ENCODE data around the gene SPATA32. TPM values are rescaled to one million over a fixed set of nuclear protein-coding genes. Genes with fewer than 3 reads are reported as not detected.
A peak's percentile ranks its signal among the peaks of the same experiment; 100 is the strongest.
"Not testable (repeated sequence)": the region's sequence is repeated elsewhere in the genome, so short reads cannot be mapped to it uniquely, and the experiment has no call there.

SPATA32 gene
- total RNA-seq, 2 experiments from 2014 or later = 0.21 to 0.25 TPM

DNA sequence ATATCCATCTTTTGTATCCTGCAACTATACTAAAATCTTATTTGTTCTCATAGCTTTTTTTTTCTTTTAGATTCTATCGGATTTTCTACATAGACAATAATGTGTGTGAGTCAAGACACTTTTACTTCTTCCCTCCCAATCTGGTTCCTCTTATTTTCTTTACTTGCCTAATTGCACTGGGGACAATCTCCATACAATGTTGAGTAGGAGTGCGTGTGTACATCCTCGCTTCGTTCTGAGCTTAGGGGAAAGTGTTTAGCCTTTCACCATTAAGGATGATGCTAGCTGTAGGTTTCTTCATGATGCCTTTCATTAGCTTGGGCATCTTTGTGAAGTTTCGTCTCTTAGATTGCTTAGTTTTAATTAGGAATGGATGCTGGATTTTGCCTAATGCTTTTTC is 2.9 kb downstream of the SPATA32 start:
- H3K4me3 Mint-ChIP-seq = no peak overlapping the region
- peaks cover 9% of the 10 kb centered on the region for H3K36me3 Mint-ChIP-seq (ENCODE audit: low read depth)
- H3K4me1 Mint-ChIP-seq = peaks cover 52% of the 10 kb centered on the region
- intact Hi-C loops (cut with DNase I, micrococcal nuclease) = no loop called here
- H3K9me3 Mint-ChIP-seq (ENCODE audit: low read depth) = no peaks in the 10 kb centered on the region
- ATAC-seq (no peak), DNase-seq (no peak)
- ChIA-PET CTCF (interaction anchor here (1.0 to 2.1 kb wide), 6 partner anchors 8 to 39 kb away, joined by 3 to 8 read pairs (median 6); no protein-coding TSS in a partner anchor), POLR2A (interaction anchor here (0.7 kb wide), 1 partner anchor 189 kb away, joined by 7 read pairs; no protein-coding TSS in a partner anchor)
- no peaks in the 10 kb centered on the region for H3K27me3 Mint-ChIP-seq
- H3K27ac Mint-ChIP-seq = no peak overlapping the region

GRCh38 chr17:45257115-45257514 is 4.8 kb downstream of the SPATA32 start:
- H3K4me3 Mint-ChIP-seq = no peak overlapping the region
- H3K9me3 Mint-ChIP-seq (ENCODE audit: low read depth) = no peaks in the 10 kb centered on the region
- POLR2A ChIA-PET = interaction anchor here (1.2 to 1.5 kb wide), 2 partner anchors 9 to 54 kb away, joined by 4 to 11 read pairs; no protein-coding TSS in a partner anchor
- DNase-seq = no peak
- H3K27ac Mint-ChIP-seq = peak overlapping the region; percentile 7
- intact Hi-C loops (cut with DNase I, micrococcal nuclease) = no loop called here
- CTCF ChIA-PET = interaction anchor here (0.9 to 3.1 kb wide), 6 partner anchors 8 to 40 kb away, joined by 3 to 21 read pairs (median 8); no protein-coding TSS in a partner anchor
- H3K36me3 Mint-ChIP-seq (ENCODE audit: low read depth) = peaks cover 3% of the 10 kb centered on the region
- peaks cover 59% of the 10 kb centered on the region for H3K4me1 Mint-ChIP-seq
- ATAC-seq = no peak
- no peaks in the 10 kb centered on the region for H3K27me3 Mint-ChIP-seq

DNA sequence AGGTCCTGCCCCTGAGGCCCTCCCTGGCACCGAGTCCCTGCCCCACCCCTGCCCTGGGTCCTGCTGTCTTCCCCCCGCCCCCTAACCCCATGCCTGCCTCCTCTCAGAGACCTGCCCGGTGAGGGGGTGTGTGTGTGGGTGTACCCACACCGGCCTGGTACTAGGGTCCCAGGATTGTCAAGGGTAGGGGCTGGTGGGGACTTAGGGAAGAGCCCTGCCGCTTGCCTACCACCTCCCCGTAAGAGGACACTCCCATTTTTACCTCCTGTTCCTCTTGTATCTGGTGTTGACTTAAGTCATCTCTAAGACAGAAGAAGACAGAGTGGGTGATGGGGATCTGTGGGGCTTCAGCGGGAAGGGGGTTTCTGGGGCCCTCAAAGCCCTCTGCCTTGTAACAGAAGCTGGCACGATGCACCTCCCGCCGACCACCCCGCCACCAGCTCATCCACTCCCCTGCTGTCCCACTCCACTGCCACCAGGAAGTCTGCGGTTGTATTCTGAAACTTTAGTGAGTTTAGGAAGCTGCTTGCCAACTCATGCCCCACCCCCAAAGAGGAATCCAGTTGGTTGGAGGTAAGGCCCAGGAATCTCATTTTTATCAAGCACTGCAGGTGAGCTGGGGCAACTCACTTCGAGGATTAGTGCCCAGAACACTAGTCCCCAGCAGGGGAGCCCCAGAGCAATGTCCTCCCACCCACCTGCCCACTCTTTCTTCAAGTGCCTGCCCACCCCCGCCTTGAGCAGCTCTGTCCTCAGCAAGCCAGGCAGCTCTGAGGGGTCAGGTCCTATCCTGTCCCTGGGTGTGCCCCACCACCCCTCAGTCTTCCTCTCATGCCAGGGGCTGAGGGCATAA is 5.6 kb downstream of the SPATA32 start:
- Mint-ChIP-seq H3K4me3 (no peak overlapping the region), H3K9me3 (ENCODE audit: low read depth) (no peaks in the 10 kb centered on the region), H3K36me3 (ENCODE audit: low read depth) (peaks cover 6% of the 10 kb centered on the region), H3K4me1 (peaks cover 57% of the 10 kb centered on the region), H3K27me3 (no peaks in the 10 kb centered on the region), H3K27ac (peak overlapping the region; percentile 43)
- CTCF ChIA-PET = interaction anchor here (0.7 to 3.1 kb wide), 17 partner anchors 9 to 484 kb away, joined by 3 to 21 read pairs (median 4); no protein-coding TSS in a partner anchor
- no peak for DNase-seq
- intact Hi-C loops (cut with DNase I, micrococcal nuclease) = no loop called here
- peak; percentile 56 for ATAC-seq
- POLR2A ChIA-PET = interaction anchor here (1.2 to 1.5 kb wide), 2 partner anchors 10 to 54 kb away, joined by 4 to 11 read pairs; no protein-coding TSS in a partner anchor

GRCh38 chr17:45255358-45255757 is 6.5 kb downstream of the SPATA32 start:
- POLR2A ChIA-PET = interaction anchor here (0.6 kb wide), 1 partner anchor 18 kb away, joined by 3 read pairs; no protein-coding TSS in a partner anchor
- intact Hi-C loops (cut with DNase I, micrococcal nuclease) = no loop called here
- CTCF ChIA-PET = interaction anchor here (0.6 to 3.1 kb wide), 13 partner anchors 11 to 1667 kb away, joined by 3 to 21 read pairs (median 4); no protein-coding TSS in a partner anchor
- ATAC-seq (no peak), DNase-seq (no peak)
- no peaks in the 10 kb centered on the region for H3K27me3 Mint-ChIP-seq
- peak overlapping the region; percentile 28 for H3K27ac Mint-ChIP-seq
- H3K9me3 Mint-ChIP-seq (ENCODE audit: low read depth) = no peaks in the 10 kb centered on the region
- peaks cover 11% of the 10 kb centered on the region for H3K36me3 Mint-ChIP-seq (ENCODE audit: low read depth)
- peaks cover 61% of the 10 kb centered on the region for H3K4me1 Mint-ChIP-seq
- no peak overlapping the region for H3K4me3 Mint-ChIP-seq

DNA sequence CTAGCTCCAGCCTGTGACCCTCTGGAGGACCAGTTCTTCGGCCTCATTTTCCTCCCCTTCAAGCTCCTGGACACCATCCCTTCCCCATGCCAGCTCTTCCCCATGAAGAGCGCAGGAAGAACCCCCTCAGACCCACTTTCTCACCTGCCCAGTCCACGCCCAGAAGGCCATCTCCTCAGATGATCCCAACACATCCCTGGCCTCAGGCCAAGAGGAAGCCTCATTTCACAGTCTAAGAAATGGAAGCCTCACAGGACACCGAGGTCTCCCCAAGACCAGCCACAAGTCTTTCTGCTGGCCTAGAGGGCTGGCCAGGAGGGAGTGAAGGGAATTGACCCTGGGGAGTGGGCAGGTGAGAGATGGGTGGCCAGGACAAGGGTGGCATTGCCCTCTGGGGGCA is 8.0 kb downstream of the SPATA32 start:
- intact Hi-C loops (cut with DNase I, micrococcal nuclease) = no loop called here
- H3K27ac Mint-ChIP-seq = peak overlapping the region; percentile 87
- ATAC-seq (no peak), DNase-seq (no peak)
- no peaks in the 10 kb centered on the region for H3K27me3 Mint-ChIP-seq
- CTCF ChIA-PET = interaction anchor here (0.6 to 3.1 kb wide), 5 partner anchors 17 to 1107 kb away, joined by 3 to 21 read pairs (median 5); no protein-coding TSS in a partner anchor
- POLR2A ChIA-PET = no interaction called here
- H3K36me3 Mint-ChIP-seq (ENCODE audit: low read depth) = peaks cover 21% of the 10 kb centered on the region
- peaks cover 72% of the 10 kb centered on the region for H3K4me1 Mint-ChIP-seq
- no peak overlapping the region for H3K4me3 Mint-ChIP-seq
- H3K9me3 Mint-ChIP-seq (ENCODE audit: low read depth) = no peaks in the 10 kb centered on the region

DNA sequence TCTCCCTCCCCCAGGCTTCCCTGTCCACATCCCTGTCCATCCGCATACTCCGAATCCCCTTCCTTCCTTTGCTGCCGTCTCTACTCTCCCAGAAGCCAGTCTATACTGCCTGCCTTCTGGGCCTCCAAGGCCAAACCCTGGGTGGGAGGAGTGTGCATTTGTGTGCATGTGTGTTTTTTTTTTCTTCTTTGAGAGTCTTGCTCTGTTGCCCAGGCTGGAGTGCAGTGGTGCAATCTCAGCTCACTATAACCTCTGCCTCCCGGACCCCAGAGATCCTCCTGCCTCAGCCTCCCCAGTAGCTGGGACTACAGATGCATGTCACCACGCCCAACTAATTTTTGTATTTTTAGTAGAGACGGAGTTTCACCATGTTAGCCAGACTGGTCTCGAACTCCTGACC is 8.7 kb downstream of the SPATA32 start:
- Mint-ChIP-seq H3K4me3 (peak overlapping the region; percentile 9), H3K4me1 (peaks cover 78% of the 10 kb centered on the region), H3K36me3 (ENCODE audit: low read depth) (peaks cover 27% of the 10 kb centered on the region), H3K27ac (peak overlapping the region; percentile 87)
- DNase-seq; intact Hi-C loops (cut with DNase I, micrococcal nuclease); POLR2A ChIA-PET; H3K9me3 Mint-ChIP-seq (ENCODE audit: low read depth); H3K27me3 Mint-ChIP-seq; ATAC-seq: not testable (repeated sequence)
- CTCF ChIA-PET = interaction anchor here (0.9 to 1.8 kb wide), 3 partner anchors 18 to 131 kb away, joined by 3 to 5 read pairs (median 4); no protein-coding TSS in a partner anchor

DNA sequence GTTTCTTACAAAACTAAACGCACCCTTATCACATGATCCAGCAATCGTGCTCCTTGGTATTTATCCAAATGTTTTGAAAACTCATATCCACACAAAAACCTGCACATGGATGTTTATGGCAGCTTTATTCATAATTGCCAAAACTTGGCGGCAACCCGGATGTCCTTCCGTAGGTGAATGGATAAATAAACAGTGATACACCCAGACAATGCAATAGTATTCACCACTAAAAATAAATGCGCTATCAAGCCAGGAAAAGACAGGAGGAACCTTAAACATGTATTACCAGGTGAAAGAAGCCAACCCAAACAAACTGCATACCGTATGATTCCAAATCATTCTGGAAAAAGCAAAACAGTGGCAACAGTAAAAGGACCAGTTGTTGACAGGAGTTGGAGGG is 10.0 kb downstream of the SPATA32 start:
- H3K27ac Mint-ChIP-seq = peak overlapping the region; percentile 42
- H3K4me1 Mint-ChIP-seq = peaks cover 71% of the 10 kb centered on the region
- intact Hi-C loops (cut with DNase I, micrococcal nuclease) = no loop called here
- H3K4me3 Mint-ChIP-seq = no peak overlapping the region
- no peaks in the 10 kb centered on the region for H3K27me3 Mint-ChIP-seq
- ATAC-seq = no peak
- POLR2A ChIA-PET = no interaction called here
- CTCF ChIA-PET = interaction anchor here (0.6 to 1.7 kb wide), 2 partner anchors 32 to 128 kb away, joined by 3 to 9 read pairs; no protein-coding TSS in a partner anchor
- no peak for DNase-seq
- H3K36me3 Mint-ChIP-seq (ENCODE audit: low read depth) = peaks cover 30% of the 10 kb centered on the region
- no peaks in the 10 kb centered on the region for H3K9me3 Mint-ChIP-seq (ENCODE audit: low read depth)

DNA sequence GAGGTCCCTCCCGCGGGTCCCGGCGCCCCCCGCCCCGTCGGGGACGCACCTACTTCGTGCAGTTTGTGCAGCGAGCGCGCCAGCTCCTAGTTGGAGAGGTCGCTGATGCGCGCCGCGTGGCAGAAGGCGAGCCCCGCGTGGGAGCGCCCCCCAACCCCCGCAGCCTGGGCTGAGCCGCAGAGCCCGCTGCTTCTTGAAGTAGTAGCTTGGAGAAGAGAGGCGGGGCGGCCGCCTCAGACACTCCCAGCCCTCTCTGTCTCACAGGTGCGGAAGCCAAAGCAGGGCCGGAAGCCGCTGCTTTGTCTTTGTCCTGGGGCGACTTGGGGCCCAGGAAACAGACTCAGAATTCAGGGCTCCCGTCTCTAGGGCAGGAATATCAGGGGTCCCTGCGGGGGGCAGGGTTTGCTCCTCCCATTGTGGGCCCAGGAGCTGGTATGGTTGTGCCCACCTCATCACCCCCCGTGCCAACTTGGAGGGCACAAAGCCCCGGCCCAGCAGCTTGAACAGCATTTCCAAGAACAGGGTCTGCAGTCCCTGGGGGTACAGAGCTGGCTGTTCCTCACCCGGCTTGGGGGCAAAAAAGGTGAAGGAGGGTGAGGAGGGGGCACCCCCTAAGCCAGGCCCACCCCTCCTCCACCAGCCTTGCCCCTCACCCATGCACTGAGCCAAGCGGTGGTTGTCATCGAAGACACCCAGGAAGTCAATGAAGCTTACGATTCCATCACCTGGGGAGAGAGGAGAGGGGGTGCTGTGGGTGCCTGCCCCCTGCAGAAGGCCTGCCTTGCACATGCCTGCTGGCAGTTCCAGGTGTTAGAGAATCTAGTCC is 13.5 kb downstream of the SPATA32 start:
- intact Hi-C loops (cut with DNase I, micrococcal nuclease) = loop anchor here (1.0 to 2.0 kb wide), 2 partner anchors 13 to 14 kb away; partner anchors contain the start of gene SPATA32 (in 1 of the 2)
- Mint-ChIP-seq H3K4me1 (peaks cover 64% of the 10 kb centered on the region), H3K4me3 (peak overlapping the region; percentile 83), H3K9me3 (ENCODE audit: low read depth) (no peaks in the 10 kb centered on the region), H3K27me3 (no peaks in the 10 kb centered on the region), H3K27ac (peak overlapping the region; percentile 94), H3K36me3 (ENCODE audit: low read depth) (peaks cover 53% of the 10 kb centered on the region)
- ChIA-PET CTCF (interaction anchor here (0.6 to 4.0 kb wide), 17 partner anchors 8 to 517 kb away, joined by 3 to 21 read pairs (median 5); partner anchors contain the start of gene FMNL1), POLR2A (interaction anchor here (0.6 to 2.0 kb wide), 8 partner anchors 12 to 100 kb away, joined by 3 to 16 read pairs (median 4); partner anchors contain the start of gene HEXIM1)
- DNase-seq (peak; percentile 89), ATAC-seq (peak; percentile 76)

DNA sequence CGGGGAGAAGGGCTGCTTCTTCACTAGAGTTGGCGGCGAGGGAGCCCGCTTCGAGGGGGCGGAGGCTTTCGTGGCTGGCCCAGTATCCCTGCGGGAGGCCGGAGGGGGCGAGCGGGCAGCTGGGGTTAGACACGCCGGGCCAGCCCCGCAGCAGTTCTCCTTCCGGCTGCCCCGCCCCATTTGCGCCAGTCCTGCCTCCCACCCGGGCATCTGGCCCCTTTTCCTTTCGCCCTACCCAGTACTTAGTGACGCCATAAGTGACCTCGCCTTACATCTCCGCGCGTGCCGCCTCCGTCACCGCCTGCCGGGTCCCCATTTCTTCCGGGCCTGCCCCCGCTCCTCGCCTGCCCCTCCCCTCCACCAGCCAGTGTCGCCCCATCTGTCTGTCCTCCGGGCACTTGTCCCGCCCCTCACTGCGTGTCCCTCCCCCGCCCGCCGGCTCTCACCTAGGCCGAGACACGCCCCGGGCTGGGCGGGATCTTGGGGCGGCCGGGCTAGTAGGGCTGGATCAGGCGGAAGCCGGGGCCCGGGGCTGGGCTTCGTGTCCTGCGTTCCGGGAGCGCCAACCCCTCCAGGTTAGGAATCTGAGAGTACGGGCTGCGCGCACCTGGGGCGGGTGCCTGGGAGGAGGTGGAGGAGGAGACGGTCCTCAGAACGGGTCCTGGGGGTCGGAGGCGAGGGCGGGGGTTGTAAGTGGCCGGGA is 14.3 kb downstream of the SPATA32 start:
- H3K36me3 Mint-ChIP-seq (ENCODE audit: low read depth) = peaks cover 57% of the 10 kb centered on the region
- peak overlapping the region; percentile 92 for H3K27ac Mint-ChIP-seq
- ATAC-seq (peak; percentile 89), DNase-seq (peak; percentile 99)
- no peaks in the 10 kb centered on the region for H3K9me3 Mint-ChIP-seq (ENCODE audit: low read depth)
- H3K27me3 Mint-ChIP-seq = no peaks in the 10 kb centered on the region
- intact Hi-C loops (cut with DNase I, micrococcal nuclease) = loop anchor here (1.0 to 2.0 kb wide), 11 partner anchors 14 to 337 kb away; partner anchors contain the start of genes ACBD4 (in 1 of the 2), HEXIM2 (in 1 of the 2), MAP3K14 (in 1 of the 2) and NMT1 (in 1 of the 2)
- CTCF ChIA-PET = interaction anchor here (0.7 to 4.0 kb wide), 15 partner anchors 9 to 354 kb away, joined by 3 to 21 read pairs (median 6); partner anchors contain the start of gene FMNL1
- peak overlapping the region; percentile 83 for H3K4me3 Mint-ChIP-seq
- peaks cover 57% of the 10 kb centered on the region for H3K4me1 Mint-ChIP-seq
- POLR2A ChIA-PET = interaction anchor here (0.6 to 2.0 kb wide), 7 partner anchors 13 to 327 kb away, joined by 3 to 16 read pairs (median 4); partner anchors contain the start of gene HEXIM1
